HepG2 (cell line): Measurements from ENCODE around the gene CA14. TPM values are rescaled to one million over a fixed set of nuclear protein-coding genes. Genes with fewer than 3 reads are reported as not detected.

Experiments
- AFF4 ChIP-seq: sonication (generic); formaldehyde crosslinking; IDR thresholded peaks from 2 replicates; pipeline ENCODE4 v1.4.0; 2020; ENCODE audit warnings: missing genetic modification reagents
- ELF3 ChIP-seq: IDR thresholded peaks from 2 replicates; pipeline ENCODE4 v1.6.1; 2016; ENCODE audit warnings: missing genetic modification reagents, missing compliant biosample characterization
- ELF4 ChIP-seq: sonication (generic); formaldehyde crosslinking; IDR thresholded peaks from 2 replicates; pipeline ENCODE4 v1.5.0; 2020; ENCODE audit warnings: missing genetic modification reagents, mild to moderate bottlenecking, moderate library complexity, borderline replicate concordance
- HDAC2 ChIP-seq: sonication (generic); formaldehyde crosslinking; IDR thresholded peaks from 2 replicates; pipeline ENCODE4 v1.4.0; 2020; ENCODE audit warnings: missing genetic modification reagents
- USF2 ChIP-seq, 2 experiments: sonication (generic) in 1 of 2; formaldehyde crosslinking in 1 of 2; IDR thresholded peaks; 2 replicates each; pipeline versions ENCODE4 v1.5.1 to v1.6.1; 2011 to 2020; ENCODE audit warnings: borderline replicate concordance in 1 of 2, low read depth in 1 of 2, low read length in 1 of 2, mild to moderate bottlenecking in 1 of 2, missing genetic modification reagents in 1 of 2, moderate library complexity in 1 of 2
- YEATS4 ChIP-seq: sonication (generic); formaldehyde crosslinking; IDR thresholded peaks from 2 replicates; pipeline ENCODE4 v1.4.0; 2020; ENCODE audit warnings: missing genetic modification reagents, borderline replicate concordance
- ZFP91 ChIP-seq: sonication (generic); formaldehyde crosslinking; IDR thresholded peaks from 2 replicates; pipeline ENCODE4 v1.9.0; 2022; ENCODE audit warnings: missing genetic modification reagents, mild to moderate bottlenecking, borderline replicate concordance
- ZNF543 ChIP-seq: sonication (generic); formaldehyde crosslinking; IDR thresholded peaks from 2 replicates; pipeline ENCODE4 v1.4.0; 2020; ENCODE audit warnings: mild to moderate bottlenecking, missing genetic modification reagents
- ZNF547 ChIP-seq: sonication (generic); formaldehyde crosslinking; IDR thresholded peaks from 2 replicates; pipeline ENCODE4 v1.5.1; 2020; ENCODE audit warnings: mild to moderate bottlenecking, missing genetic modification reagents
- ZNF574 ChIP-seq: sonication (generic); formaldehyde crosslinking; IDR thresholded peaks from 2 replicates; pipeline ENCODE4 v1.4.0; 2020; ENCODE audit warnings: missing genetic modification reagents
- ZNF770 ChIP-seq: sonication (generic); formaldehyde crosslinking; IDR thresholded peaks from 2 replicates; pipeline ENCODE4 v1.5.0; 2020; ENCODE audit warnings: mild to moderate bottlenecking, missing genetic modification reagents
- ZSCAN20 ChIP-seq: sonication (generic); formaldehyde crosslinking; IDR thresholded peaks from 2 replicates; pipeline ENCODE4 v1.4.0; 2020; ENCODE audit warnings: missing genetic modification reagents, mild to moderate bottlenecking, borderline replicate concordance
- polyA plus RNA-seq, 8 experiments: library from polyadenylated mRNA; depleted of rRNA in 3 of 8; stranded (reverse) in 7 of 8; unstranded in 1 of 8; fragments of >200 nt; fragmentation: Illumina TruSeq in 4 of 8; extraction: Trizol in 4 of 8; gene quantifications; 2 replicates each; pipeline versions ENCODE4 v1.2.1 to v1.2.3, GENCODE V29; 2011 to 2016; ENCODE audit warnings: low read depth in 4 of 8, missing spikeins in 1 of 8, mixed read lengths in 1 of 8; ENCODE audit not compliant: insufficient read depth in 1 of 8
- total RNA-seq, 5 experiments: library from RNA; depleted of rRNA; stranded (reverse); fragments of >200 nt; fragmentation: Illumina TruSeq; extraction: Trizol; gene quantifications; 2 replicates each; pipeline ENCODE4 v1.2.3, GENCODE V29; 2016; ENCODE audit warnings: low read depth in 1 of 5

The CA14 gene
- total and polyA plus RNA-seq, 2 of the 13 experiments (the other 11 are each of a cell fraction or from before 2014, with no cell fraction given) = 2.4 to 8.5 TPM

GRCh38 chr1:150213170-150214098 lies 44.1 kb upstream of the CA14 start (continued):
- TF ChIP-seq ZNF543 (no peak), ZNF547 (CRISPR knock-in tag) (no peak), ZSCAN20 (CRISPR knock-in tag) (0 out of 2 replicates have a peak, but pooled peaks have one; percentile 26), ELF4 (CRISPR knock-in tag) (peak; percentile 42; the same call in 1 of the 2 replicates), USF2 (IDR thresholded peaks at IDR 0.05; ENCODE audit: low read depth, low read length) (peak; percentile 80), USF2 (CRISPR knock-in tag; IDR thresholded peaks at IDR 0.05; ENCODE audit: borderline replicate concordance) (peak; percentile 89; the same call in 1 of the 2 replicates), HDAC2 (CRISPR knock-in tag) (no peak), ZFP91 (no peak), ZNF770 (CRISPR knock-in tag) (peak; percentile 69), YEATS4 (CRISPR knock-in tag) (peak; percentile 66; the same call in 1 of the 2 replicates), ZNF574 (CRISPR knock-in tag) (peak; percentile 34; the same call in 1 of the 2 replicates), ELF3 (CRISPR knock-in tag) (peak; percentile 53; the same call in 1 of the 2 replicates), AFF4 (CRISPR knock-in tag) (no peak)
